Mesothelial cell of epicardium (in vitro differentiated cells): ENCODE data around the gene CACNA2D1. TPM values are rescaled to one million over a fixed set of nuclear protein-coding genes. Genes with fewer than 3 reads are reported as not detected.

Source experiments
- DNase-seq, 2 experiments: peaks; one replicate each; pipeline ENCODE4 v3.0.0; 2021; ENCODE audit warnings: low spot score in 2 of 2; ENCODE audit not compliant: unreplicated experiment in 2 of 2
- H3K27ac Mint-ChIP-seq: 2 replicates; pipeline ENCODE4 v1.8.0; 2021; ENCODE audit warnings: mixed read lengths
- H3K27me3 Mint-ChIP-seq: 2 replicates; pipeline ENCODE4 v1.8.0; 2021; ENCODE audit warnings: low read depth, mixed read lengths
- H3K36me3 Mint-ChIP-seq: 2 replicates; pipeline ENCODE4 v1.8.0; 2021; ENCODE audit warnings: mixed read lengths
- H3K4me1 Mint-ChIP-seq: 2 replicates; pipeline ENCODE4 v1.8.0; 2021; ENCODE audit warnings: mixed read lengths
- H3K4me3 Mint-ChIP-seq: 2 replicates; pipeline ENCODE4 v1.8.0; 2021; ENCODE audit warnings: mild to moderate bottlenecking, moderate library complexity, mixed read lengths
- H3K9me3 Mint-ChIP-seq: 2 replicates; pipeline ENCODE4 v1.8.0; 2021; ENCODE audit warnings: mixed read lengths
- CTCF ChIP-seq: fragments of 200-600 bp; sonication (generic); IDR thresholded peaks from one replicate; pipeline ENCODE4 v1.5.0; 2021; ENCODE audit warnings: antibody characterized with exemption; ENCODE audit not compliant: unreplicated experiment
- total RNA-seq: library from RNA; stranded (reverse); gene quantifications from 3 replicates; pipeline ENCODE4 v1.2.1, GENCODE V29; 2021

The CACNA2D1 gene
- total RNA-seq: 14.7 to 15.7 TPM (median 14.7 TPM) in 3 replicates

DNA sequence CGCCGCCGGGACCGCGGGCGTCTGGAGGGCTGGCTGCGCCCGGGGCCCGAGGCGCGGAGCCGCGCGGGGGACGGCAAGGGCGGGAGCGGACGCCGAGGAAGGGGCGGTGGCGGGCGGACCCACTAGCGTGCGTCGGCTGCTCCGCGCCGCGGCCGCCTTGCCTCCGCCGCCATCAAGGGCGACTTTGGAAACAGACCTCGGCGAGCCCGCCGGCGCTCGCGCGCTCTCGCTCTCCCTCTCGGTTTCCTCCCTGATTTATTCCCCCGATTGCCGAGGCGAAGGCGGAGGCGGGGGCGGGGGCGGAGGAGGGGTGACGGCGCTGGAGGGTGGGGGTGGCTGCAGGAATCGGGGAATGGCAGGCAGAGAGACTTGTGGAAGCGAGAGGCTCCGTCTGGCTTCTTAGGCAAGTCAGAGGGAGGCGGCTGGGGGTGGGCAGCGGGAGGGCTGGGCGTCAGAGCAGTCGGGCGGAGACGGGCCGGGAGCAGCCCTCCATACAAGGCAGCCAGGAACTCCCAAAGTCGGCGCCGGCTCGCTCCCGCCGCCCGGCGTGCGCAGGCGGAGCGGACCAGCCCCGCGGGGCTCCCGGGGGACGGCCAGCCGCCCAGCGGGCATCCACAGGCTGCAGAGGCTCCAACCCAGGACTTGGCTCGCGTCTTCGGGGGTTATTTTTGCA lies at the start of gene CACNA2D1:
TSS of gene CACNA2D1 (minus strand) at position 231 of the 673 bp plus-strand sequence.
- H3K9me3 Mint-ChIP-seq: no peaks in the 10 kb centered on the region
- peak; percentile 43 to 74 for DNase-seq
- H3K4me3 Mint-ChIP-seq: peak within 1 kb of the TSS; percentile 88
- no peak for TF ChIP-seq CTCF
- peaks cover 23% of the 10 kb centered on the region for H3K27me3 Mint-ChIP-seq
- peaks cover 26% of the 10 kb centered on the region for H3K4me1 Mint-ChIP-seq
- H3K27ac Mint-ChIP-seq: peak within 1 kb of the TSS; percentile 93
- H3K36me3 Mint-ChIP-seq: no peaks in the 10 kb centered on the region

- no peaks in the 10 kb centered on the region for H3K36me3 Mint-ChIP-seq
- H3K27me3 Mint-ChIP-seq: no peaks in the 10 kb centered on the region
- peaks cover 3% of the 10 kb centered on the region for H3K9me3 Mint-ChIP-seq
- TF ChIP-seq CTCF: peak; percentile 85
- DNase-seq: no peak
- peaks cover 2% of the 10 kb centered on the region for H3K4me1 Mint-ChIP-seq
- no peak overlapping the region for H3K4me3 Mint-ChIP-seq
- H3K27ac Mint-ChIP-seq: no peak overlapping the region
Measured at GRCh38 chr7:82481499-82482097, 38.0 kb upstream of the CACNA2D1 start.

DNA sequence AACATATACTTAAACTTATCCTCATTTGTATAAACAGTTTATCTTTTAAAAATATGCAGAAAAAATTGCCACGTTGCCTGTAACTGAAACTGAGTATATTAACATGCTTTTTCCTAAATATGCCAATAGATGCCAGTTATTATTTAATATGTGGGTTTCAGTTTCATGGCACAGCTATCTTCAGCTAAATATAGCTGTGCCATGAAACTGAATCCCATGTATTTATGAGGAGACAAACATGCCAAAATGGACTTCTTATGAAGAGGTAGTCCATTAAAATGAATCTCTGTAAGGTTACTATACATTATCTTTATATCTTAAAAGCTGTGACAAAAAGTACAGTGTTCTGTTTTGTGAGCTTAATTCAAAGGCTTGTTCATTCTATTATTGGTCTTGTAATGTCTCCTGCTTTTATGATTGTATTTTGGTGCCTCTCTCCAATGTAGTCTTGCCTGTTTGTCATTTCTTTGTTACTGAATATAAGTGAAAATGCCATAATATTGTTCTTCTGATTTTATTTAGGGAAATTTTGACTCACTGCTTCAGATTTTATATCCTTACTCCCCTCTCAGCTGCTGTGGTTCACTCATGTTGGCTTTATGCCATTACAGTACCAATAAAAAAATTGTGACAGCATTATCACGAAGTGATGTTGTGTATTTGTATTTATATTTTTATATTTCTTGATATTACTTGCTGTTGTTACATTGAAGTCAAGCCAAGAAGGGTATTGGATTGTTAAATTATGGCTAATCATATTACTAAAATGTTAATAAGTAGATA lies 34.3 kb upstream of the CACNA2D1 start:
- DNase-seq: no peak
- H3K36me3 Mint-ChIP-seq: no peaks in the 10 kb centered on the region
- H3K27ac Mint-ChIP-seq: no peak overlapping the region
- peaks cover 2% of the 10 kb centered on the region for H3K4me1 Mint-ChIP-seq
- no peaks in the 10 kb centered on the region for H3K9me3 Mint-ChIP-seq
- no peak for TF ChIP-seq CTCF
- peaks cover 4% of the 10 kb centered on the region for H3K27me3 Mint-ChIP-seq
- no peak overlapping the region for H3K4me3 Mint-ChIP-seq

DNA sequence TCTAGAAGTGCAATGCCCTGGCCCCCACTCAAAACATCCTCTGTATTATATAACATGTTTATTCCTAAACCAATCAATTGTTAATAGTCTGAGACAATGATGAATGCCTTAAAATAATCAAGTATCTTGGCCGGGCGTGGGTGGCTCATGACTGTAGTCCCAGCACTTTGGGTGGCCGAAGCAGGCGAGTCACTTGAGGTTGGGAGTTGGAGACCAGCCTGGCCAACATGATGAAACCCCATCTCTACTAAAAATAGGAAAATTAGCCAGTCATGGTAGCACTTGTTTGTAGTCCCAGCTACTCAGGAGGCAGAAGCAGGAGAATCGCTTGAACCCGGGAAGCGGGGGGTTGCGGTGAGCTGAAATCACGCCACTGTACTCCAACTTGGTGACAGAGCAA lies 29.4 kb upstream of the CACNA2D1 start:
- DNase-seq: no peak
- Mint-ChIP-seq H3K27ac (no peak overlapping the region), H3K9me3 (no peaks in the 10 kb centered on the region), H3K4me3 (no peak overlapping the region), H3K36me3 (no peaks in the 10 kb centered on the region), H3K27me3 (peaks cover 6% of the 10 kb centered on the region), H3K4me1 (peaks cover under 1% of the 10 kb centered on the region)
- TF ChIP-seq CTCF: no peak

DNA sequence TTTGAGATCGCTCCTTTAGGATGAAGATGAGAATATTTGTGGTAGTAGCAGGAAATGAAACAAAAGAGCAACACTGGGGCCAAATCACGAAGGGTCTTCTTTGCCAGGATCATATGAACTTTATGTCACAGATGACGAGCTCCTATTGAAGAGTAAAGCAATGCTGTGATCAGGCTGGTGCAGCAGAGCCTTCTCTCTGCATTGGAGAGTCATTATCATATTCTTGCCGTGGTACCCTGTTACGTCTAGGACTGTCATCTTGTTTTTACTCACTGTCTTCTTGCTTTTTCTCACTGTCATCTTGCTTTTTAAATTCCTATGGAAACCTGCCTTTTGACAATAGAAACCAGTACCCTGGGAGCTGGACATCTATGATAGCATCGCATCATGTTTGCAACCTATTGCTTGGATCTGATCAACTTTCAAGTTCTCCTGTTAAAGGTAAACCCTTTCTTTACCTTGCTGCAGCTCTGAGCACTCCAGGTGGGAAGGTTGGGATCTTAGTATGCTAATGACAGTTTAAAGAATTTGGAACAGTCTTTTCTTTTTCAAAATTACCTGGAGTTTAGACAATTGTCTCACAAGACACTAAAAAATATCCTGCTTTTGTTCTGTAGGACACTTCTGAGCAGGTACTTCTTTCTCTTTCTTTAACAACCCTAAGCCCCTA lies 27.9 kb upstream of the CACNA2D1 start:
- no peaks in the 10 kb centered on the region for H3K36me3 Mint-ChIP-seq
- TF ChIP-seq CTCF: no peak
- no peak for DNase-seq
- no peak overlapping the region for H3K4me3 Mint-ChIP-seq
- peaks cover 6% of the 10 kb centered on the region for H3K27me3 Mint-ChIP-seq
- no peak overlapping the region for H3K27ac Mint-ChIP-seq
- H3K4me1 Mint-ChIP-seq: no peaks in the 10 kb centered on the region
- H3K9me3 Mint-ChIP-seq: no peaks in the 10 kb centered on the region
